ENCODE data around the gene MTFMT. TPM values are rescaled to one million over a fixed set of nuclear protein-coding genes. Genes with fewer than 3 reads are reported as not detected.
A peak's percentile ranks its signal among the peaks of the same experiment; 100 is the strongest.

Gene MTFMT
- total and polyA plus RNA-seq, 4 experiments from 2014 or later, result 15.2 to 22.6 (median 19.0) TPM

DNA sequence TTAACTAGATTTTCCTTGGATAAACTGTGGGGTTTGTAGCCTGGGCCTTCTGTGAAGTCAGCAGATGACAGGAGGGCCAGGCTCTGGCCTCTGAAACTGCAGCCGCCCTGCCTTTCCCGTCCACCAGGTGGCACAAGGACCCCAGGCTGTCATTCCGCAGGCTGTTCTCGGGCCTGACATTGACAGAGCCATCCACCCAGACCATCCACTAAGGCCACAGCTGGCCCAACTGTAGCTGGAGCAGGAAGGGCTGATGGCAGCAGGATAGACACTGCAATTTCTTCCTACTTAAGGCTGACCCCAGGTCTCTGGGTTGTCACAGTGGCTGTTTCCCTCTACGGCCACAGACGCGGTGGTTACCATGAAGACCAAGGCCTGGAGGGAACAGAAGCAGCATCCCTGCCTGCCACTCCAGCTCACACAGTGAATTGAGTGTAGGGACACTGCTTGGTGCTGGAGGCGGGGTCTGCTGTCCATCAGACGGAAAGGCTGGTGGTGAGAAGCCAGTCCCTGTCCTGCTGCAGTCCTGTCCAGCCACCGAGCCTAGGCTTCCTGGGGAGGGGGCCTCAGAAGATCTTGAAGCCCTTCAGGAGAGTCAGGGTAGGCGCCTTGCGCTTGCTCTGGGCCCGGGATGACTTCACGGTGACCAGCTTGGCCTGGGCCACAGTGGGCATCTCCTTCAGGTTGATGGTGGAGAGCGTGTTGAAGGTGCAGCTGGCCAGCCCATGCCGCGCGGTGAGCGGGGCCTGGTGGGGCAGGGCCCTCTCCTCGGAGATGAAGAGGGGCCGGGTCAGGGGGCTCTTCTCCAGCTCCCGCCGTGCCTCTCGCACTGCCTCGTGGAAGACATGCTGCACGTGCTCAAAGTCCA is 25.1 kb upstream of the MTFMT start:
- no peak overlapping the region for H3K4me3 ChIP-seq (ENCODE audit: low read length in 2 of 2)
- H3K36me3 ChIP-seq (ENCODE audit: insufficient read depth, low read length), result no peaks in the 10 kb centered on the region
- H3K9me3 ChIP-seq (ENCODE audit: control insufficient read depth in 1 of 2, low read length in 2 of 2), result no peaks in the 10 kb centered on the region
- H3K27me3 ChIP-seq (ENCODE audit: insufficient read depth, low read length), result peaks cover under 1% of the 10 kb centered on the region
- ChIA-PET CTCF (ENCODE audit: partially characterized antibody) (interaction anchor here (1.1 to 1.2 kb wide), 3 partner anchors 8 to 331 kb away, joined by 3 to 5 read pairs (median 4); no protein-coding TSS in a partner anchor), POLR2A (ENCODE audit: partially characterized antibody) (no interaction called here)
- H3K4me1 ChIP-seq (ENCODE audit: insufficient read depth, low read length), result peaks cover 6% of the 10 kb centered on the region
- intact Hi-C loops (cut with micrococcal nuclease), result no loop called here
- peaks cover 2 to 9% (median 7%) of the 10 kb centered on the region in 4 donors for H3K4me1 Mint-ChIP-seq
- no peaks in the 10 kb centered on the region for H3K27me3 Mint-ChIP-seq
- H3K27ac Mint-ChIP-seq, result no peak overlapping the region
- H3K4me3 Mint-ChIP-seq, result no peak overlapping the region
- H3K27ac ChIP-seq (ENCODE audit: low read depth, low read length), result no peak overlapping the region
- H3K36me3 Mint-ChIP-seq, result no peaks in the 10 kb centered on the region
- DNase-seq, result peak in 4 of 5 donors; percentile 26 to 36 (median 29)
- no peaks in the 10 kb centered on the region for H3K9me3 Mint-ChIP-seq

DNA sequence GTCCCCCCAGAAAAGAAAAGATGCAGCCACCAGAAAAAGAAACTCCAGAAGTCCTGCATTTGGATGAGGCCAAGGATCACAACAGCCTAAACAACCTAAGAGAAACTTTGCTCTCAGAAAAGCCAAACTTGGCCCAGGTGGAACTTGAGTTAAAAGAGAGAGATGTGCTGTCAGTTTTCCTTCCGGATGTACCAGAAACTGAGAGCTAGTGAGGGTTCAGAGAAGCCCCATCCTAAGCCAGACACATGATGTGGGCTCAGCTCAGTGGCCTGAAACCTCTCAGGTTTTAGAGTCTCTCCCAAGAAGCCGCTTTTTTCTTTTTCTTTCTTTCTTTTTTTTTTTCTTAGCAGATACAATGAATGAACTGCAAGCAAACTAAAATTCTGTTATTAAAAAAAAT is 23.5 kb upstream of the MTFMT start:
- Mint-ChIP-seq H3K27ac (no peak overlapping the region), H3K36me3 (no peaks in the 10 kb centered on the region), H3K4me3 (no peak overlapping the region), H3K4me1 (peaks cover 4 to 16% (median 10%) of the 10 kb centered on the region in 4 donors), H3K9me3 (no peaks in the 10 kb centered on the region), H3K27me3 (peaks cover 0 to 2% of the 10 kb centered on the region in 2 donors)
- intact Hi-C loops (cut with micrococcal nuclease), result no loop called here
- H3K27ac ChIP-seq (ENCODE audit: low read depth, low read length), result no peak overlapping the region
- H3K4me3 ChIP-seq (ENCODE audit: low read length in 2 of 2), result no peak overlapping the region
- H3K9me3 ChIP-seq (ENCODE audit: control insufficient read depth in 1 of 2, low read length in 2 of 2), result no peaks in the 10 kb centered on the region
- ChIA-PET CTCF (ENCODE audit: partially characterized antibody) (interaction anchor here (0.9 to 1.4 kb wide), 2 partner anchors 17 to 245 kb away, joined by 3 to 4 read pairs; no protein-coding TSS in a partner anchor), POLR2A (ENCODE audit: partially characterized antibody) (interaction anchor here (1.2 kb wide), 1 partner anchor 252 kb away, joined by 3 read pairs; the partner anchor contains the start of gene RNU5B-1)
- H3K36me3 ChIP-seq (ENCODE audit: insufficient read depth, low read length), result no peaks in the 10 kb centered on the region
- DNase-seq, result no peak
- H3K27me3 ChIP-seq (ENCODE audit: insufficient read depth, low read length), result no peaks in the 10 kb centered on the region
- H3K4me1 ChIP-seq (ENCODE audit: insufficient read depth, low read length), result peaks cover 13% of the 10 kb centered on the region

DNA sequence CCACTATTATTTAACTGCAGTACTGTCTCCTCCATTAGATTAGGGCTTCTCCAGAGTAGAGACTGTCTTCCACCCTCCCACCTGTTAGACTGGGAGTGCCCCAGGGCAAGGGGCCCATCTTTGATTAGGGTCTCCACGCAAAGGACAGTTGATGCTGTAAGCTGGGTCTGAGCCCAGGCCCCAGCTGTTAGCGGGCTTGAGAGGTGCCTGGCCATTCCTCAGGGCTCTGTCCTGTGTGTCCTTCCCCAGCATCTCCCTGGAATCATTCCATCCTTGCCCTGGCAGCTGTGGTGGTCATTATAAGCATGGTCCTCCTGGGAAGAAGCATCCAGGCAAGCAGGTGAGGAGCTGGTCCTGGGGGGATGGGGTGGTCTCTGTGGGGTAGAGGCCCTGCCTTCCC is 21.8 kb upstream of the MTFMT start:
- intact Hi-C loops (cut with micrococcal nuclease), result no loop called here

DNA sequence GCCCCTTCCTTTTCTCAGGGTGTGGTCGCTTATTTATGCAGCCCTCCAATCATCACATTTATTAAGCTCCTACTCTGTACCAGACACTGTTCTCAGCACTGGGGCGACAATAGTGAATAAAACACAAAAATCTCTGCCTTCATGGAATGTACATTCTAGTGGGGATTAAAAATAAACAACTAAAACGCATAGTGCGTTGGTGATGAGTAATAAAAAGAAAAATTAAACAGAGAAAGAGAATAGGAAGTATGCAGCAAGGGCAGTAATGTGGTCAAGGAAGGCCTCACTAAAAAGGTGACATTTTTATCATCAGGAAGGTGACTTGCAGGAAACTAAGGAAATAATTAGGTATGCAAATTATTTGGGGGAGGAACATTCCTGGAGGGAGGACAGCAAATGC is 20.8 kb upstream of the MTFMT start:
- Histone ChIP-seq H3K4me1 (ENCODE audit: insufficient read depth, low read length) (peaks cover 13% of the 10 kb centered on the region), H3K36me3 (ENCODE audit: insufficient read depth, low read length) (no peaks in the 10 kb centered on the region), H3K27ac (ENCODE audit: low read depth, low read length) (no peak overlapping the region), H3K27me3 (ENCODE audit: insufficient read depth, low read length) (no peaks in the 10 kb centered on the region), H3K4me3 (ENCODE audit: low read length in 2 of 2) (no peak overlapping the region), H3K9me3 (ENCODE audit: control insufficient read depth in 1 of 2, low read length in 2 of 2) (no peaks in the 10 kb centered on the region)
- H3K27ac Mint-ChIP-seq, result peak overlapping the region in 5 of 7 donors; percentile 10 to 78 (median 23)
- H3K9me3 Mint-ChIP-seq, result no peaks in the 10 kb centered on the region
- no peaks in the 10 kb centered on the region for H3K36me3 Mint-ChIP-seq
- H3K27me3 Mint-ChIP-seq, result peaks cover 0 to 2% of the 10 kb centered on the region in 2 donors
- H3K4me1 Mint-ChIP-seq, result peaks cover 4 to 16% (median 10%) of the 10 kb centered on the region in 4 donors
- peak overlapping the region in 5 of 8 donors; percentile 10 to 88 (median 78) for H3K4me3 Mint-ChIP-seq
- DNase-seq, result no peak
- POLR2A ChIA-PET (ENCODE audit: partially characterized antibody), result no interaction called here
- intact Hi-C loops (cut with micrococcal nuclease), result no loop called here
- CTCF ChIA-PET (ENCODE audit: partially characterized antibody), result interaction anchor here (0.7 kb wide), 1 partner anchor 320 kb away, joined by 3 read pairs; no protein-coding TSS in a partner anchor

More for the DNA sequence above, 21.8 kb upstream of the MTFMT start:
- peaks cover 0 to 2% of the 10 kb centered on the region in 2 donors for H3K27me3 Mint-ChIP-seq
- H3K27ac Mint-ChIP-seq, result peak overlapping the region in 1 of 7 donors; percentile 22
- no peak for DNase-seq
- H3K4me3 Mint-ChIP-seq, result no peak overlapping the region
- H3K36me3 Mint-ChIP-seq, result no peaks in the 10 kb centered on the region
- Histone ChIP-seq H3K36me3 (ENCODE audit: insufficient read depth, low read length) (no peaks in the 10 kb centered on the region), H3K4me1 (ENCODE audit: insufficient read depth, low read length) (peaks cover 13% of the 10 kb centered on the region), H3K4me3 (ENCODE audit: low read length in 2 of 2) (no peak overlapping the region), H3K27me3 (ENCODE audit: insufficient read depth, low read length) (no peaks in the 10 kb centered on the region), H3K9me3 (ENCODE audit: control insufficient read depth in 1 of 2, low read length in 2 of 2) (no peaks in the 10 kb centered on the region), H3K27ac (ENCODE audit: low read depth, low read length) (no peak overlapping the region)
- no peaks in the 10 kb centered on the region for H3K9me3 Mint-ChIP-seq
- ChIA-PET POLR2A (ENCODE audit: partially characterized antibody) (no interaction called here), CTCF (ENCODE audit: partially characterized antibody) (no interaction called here)
- peaks cover 4 to 16% (median 10%) of the 10 kb centered on the region in 4 donors for H3K4me1 Mint-ChIP-seq

DNA sequence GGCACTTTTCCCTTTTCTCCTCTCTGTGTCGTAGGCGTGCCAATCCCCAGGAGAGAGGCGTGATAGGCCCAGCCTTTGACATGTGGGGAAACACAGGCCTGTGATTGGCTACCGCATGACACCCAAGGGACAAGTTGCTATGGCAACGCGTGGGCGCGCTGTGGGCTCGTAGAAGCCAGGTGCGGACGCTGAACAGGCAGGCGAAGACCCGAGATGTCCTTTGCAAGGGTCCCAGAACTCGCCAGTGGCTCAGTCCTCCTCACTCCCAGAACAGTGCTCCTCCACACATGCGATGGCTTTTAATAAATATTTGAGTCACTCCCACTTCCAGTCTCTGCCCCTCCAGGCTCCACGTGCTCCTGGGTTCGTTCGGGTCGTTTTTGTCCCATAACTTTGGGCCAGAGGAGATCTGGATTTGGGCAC is 20.0 kb upstream of the MTFMT start:
- Mint-ChIP-seq H3K27me3 (peaks cover 0 to 4% of the 10 kb centered on the region in 2 donors), H3K27ac (peak overlapping the region in 6 of 7 donors; percentile 10 to 79 (median 74)), H3K9me3 (no peaks in the 10 kb centered on the region), H3K4me1 (peaks cover 4 to 16% (median 10%) of the 10 kb centered on the region in 4 donors), H3K4me3 (peak overlapping the region; percentile 64 to 88 (median 75)), H3K36me3 (no peaks in the 10 kb centered on the region)
- peak overlapping the region; percentile 11 to 19 for H3K4me3 ChIP-seq (ENCODE audit: low read length in 2 of 2)
- H3K9me3 ChIP-seq (ENCODE audit: control insufficient read depth in 1 of 2, low read length in 2 of 2), result no peaks in the 10 kb centered on the region
- peak; percentile 80 to 90 (median 83) for DNase-seq
- intact Hi-C loops (cut with micrococcal nuclease), result no loop called here
- no peak overlapping the region for H3K27ac ChIP-seq (ENCODE audit: low read depth, low read length)
- ChIA-PET POLR2A (ENCODE audit: partially characterized antibody) (no interaction called here), CTCF (ENCODE audit: partially characterized antibody) (no interaction called here)
- peaks cover 13% of the 10 kb centered on the region for H3K4me1 ChIP-seq (ENCODE audit: insufficient read depth, low read length)
- no peaks in the 10 kb centered on the region for H3K27me3 ChIP-seq (ENCODE audit: insufficient read depth, low read length)
- H3K36me3 ChIP-seq (ENCODE audit: insufficient read depth, low read length), result no peaks in the 10 kb centered on the region

DNA sequence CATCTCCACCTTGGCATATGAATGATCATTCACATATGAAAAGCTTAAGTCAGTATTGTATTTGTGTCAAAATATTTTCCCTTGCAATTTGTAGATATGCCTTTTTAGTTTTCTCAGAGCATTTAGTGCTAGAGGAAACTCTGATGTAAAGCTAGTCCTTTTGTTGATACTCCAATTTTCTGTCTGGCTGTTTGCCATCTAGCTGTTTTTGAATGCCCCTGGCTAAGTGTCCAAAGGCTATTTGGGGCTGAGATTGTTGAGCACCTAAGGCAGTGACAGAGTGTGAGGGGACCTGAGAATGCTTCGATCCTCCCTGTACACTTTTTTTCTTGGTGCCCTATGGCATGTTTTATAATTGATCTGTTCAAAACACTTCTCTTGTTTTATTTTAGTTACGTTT is 18.8 kb upstream of the MTFMT start:
- DNase-seq, result no peak
- Mint-ChIP-seq H3K9me3 (no peaks in the 10 kb centered on the region), H3K4me3 (no peak overlapping the region), H3K4me1 (peaks cover 4 to 16% (median 10%) of the 10 kb centered on the region in 4 donors), H3K27me3 (peaks cover 1 to 4% of the 10 kb centered on the region in 2 donors), H3K27ac (no peak overlapping the region), H3K36me3 (no peaks in the 10 kb centered on the region)
- Histone ChIP-seq H3K4me3 (ENCODE audit: low read length in 2 of 2) (no peak overlapping the region), H3K4me1 (ENCODE audit: insufficient read depth, low read length) (peaks cover 13% of the 10 kb centered on the region), H3K27me3 (ENCODE audit: insufficient read depth, low read length) (no peaks in the 10 kb centered on the region), H3K27ac (ENCODE audit: low read depth, low read length) (no peak overlapping the region), H3K36me3 (ENCODE audit: insufficient read depth, low read length) (no peaks in the 10 kb centered on the region), H3K9me3 (ENCODE audit: control insufficient read depth in 1 of 2, low read length in 2 of 2) (no peaks in the 10 kb centered on the region)
- intact Hi-C loops (cut with micrococcal nuclease), result no loop called here
- CTCF ChIA-PET (ENCODE audit: partially characterized antibody), result interaction anchor here (1.0 kb wide), 1 partner anchor 24 kb away, joined by 3 read pairs; no protein-coding TSS in a partner anchor
- POLR2A ChIA-PET (ENCODE audit: partially characterized antibody), result no interaction called here

DNA sequence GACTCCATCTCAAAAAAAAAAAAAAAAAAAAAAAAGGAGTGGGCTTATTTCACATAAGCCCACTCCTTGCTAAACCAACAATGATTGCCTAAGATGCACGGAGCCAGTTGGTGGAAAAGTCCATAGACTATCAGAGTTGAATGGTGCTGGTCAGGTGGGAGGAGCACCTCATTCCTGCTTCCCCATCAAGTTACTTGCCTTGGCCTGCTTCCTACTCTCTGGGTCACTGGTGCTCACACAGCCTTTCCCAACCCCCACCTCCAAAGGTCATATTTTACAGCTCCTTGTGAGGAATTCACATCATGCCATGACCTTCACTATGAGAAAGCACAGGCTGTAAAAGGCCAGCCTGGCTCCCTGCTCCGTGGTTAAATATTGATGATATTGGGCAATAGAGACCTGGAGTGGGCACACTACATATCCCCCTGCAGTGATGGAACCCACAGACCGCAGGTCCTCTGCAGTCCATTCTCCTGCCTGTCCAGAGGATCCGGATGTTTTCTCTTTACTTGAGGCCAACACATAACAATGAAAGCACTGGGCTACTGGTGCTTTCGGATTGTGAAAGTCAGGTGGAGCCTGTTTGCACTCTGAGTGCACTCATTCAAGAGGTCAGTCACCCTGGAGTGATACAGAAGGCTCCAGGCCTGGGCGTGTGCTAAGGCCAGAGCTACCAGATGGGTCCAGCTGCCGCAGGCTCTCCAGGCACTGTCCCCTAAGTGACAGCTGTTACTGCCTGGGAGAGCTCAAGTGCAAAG is 15.5 kb upstream of the MTFMT start, which contains the start of gene SLC51B:
SLC51B (plus strand) TSS at position 664 of the 758 bp plus-strand sequence. CDS start 4,618 bp downstream, outside the sequence.
- peaks cover 1 to 10% (median 6%) of the 10 kb centered on the region in 4 donors for H3K4me1 Mint-ChIP-seq
- POLR2A ChIA-PET (ENCODE audit: partially characterized antibody), result no interaction called here
- no peaks in the 10 kb centered on the region for H3K36me3 Mint-ChIP-seq
- no peak within 1 kb of the TSS for H3K27ac Mint-ChIP-seq
- H3K4me3 Mint-ChIP-seq, result no peak within 1 kb of the TSS
- Histone ChIP-seq H3K9me3 (ENCODE audit: control insufficient read depth in 1 of 2, low read length in 2 of 2) (no peaks in the 10 kb centered on the region), H3K4me3 (ENCODE audit: low read length in 2 of 2) (no peak within 1 kb of the TSS), H3K36me3 (ENCODE audit: insufficient read depth, low read length) (no peaks in the 10 kb centered on the region), H3K27ac (ENCODE audit: low read depth, low read length) (no peak within 1 kb of the TSS), H3K4me1 (ENCODE audit: insufficient read depth, low read length) (peaks cover 10% of the 10 kb centered on the region), H3K27me3 (ENCODE audit: insufficient read depth, low read length) (no peaks in the 10 kb centered on the region)
- CTCF ChIA-PET (ENCODE audit: partially characterized antibody), result interaction anchor here (0.7 kb wide), 1 partner anchor 991 kb away, joined by 5 read pairs; no protein-coding TSS in a partner anchor
- no peak for DNase-seq
- intact Hi-C loops (cut with micrococcal nuclease), result no loop called here
- H3K27me3 Mint-ChIP-seq, result peaks cover 5 to 8% of the 10 kb centered on the region in 2 donors
- no peaks in the 10 kb centered on the region for H3K9me3 Mint-ChIP-seq

Data from CD4-positive, alpha-beta memory T cell (primary cell).